GM18498 (cell line): ENCODE results near the gene RILPL1.
"Not testable (repeated sequence)": the region's sequence is repeated elsewhere in the genome, so short reads cannot be mapped to it uniquely, and the experiment has no call there.

Source experiments
- ATAC-seq: cut with Tn5 transposase; IDR thresholded peaks from one replicate; pipeline ENCODE4 v1.9.1; 2021; ENCODE audit warnings: mild to moderate bottlenecking, moderate library complexity; ENCODE audit not compliant: unreplicated experiment

Gene RILPL1

DNA sequence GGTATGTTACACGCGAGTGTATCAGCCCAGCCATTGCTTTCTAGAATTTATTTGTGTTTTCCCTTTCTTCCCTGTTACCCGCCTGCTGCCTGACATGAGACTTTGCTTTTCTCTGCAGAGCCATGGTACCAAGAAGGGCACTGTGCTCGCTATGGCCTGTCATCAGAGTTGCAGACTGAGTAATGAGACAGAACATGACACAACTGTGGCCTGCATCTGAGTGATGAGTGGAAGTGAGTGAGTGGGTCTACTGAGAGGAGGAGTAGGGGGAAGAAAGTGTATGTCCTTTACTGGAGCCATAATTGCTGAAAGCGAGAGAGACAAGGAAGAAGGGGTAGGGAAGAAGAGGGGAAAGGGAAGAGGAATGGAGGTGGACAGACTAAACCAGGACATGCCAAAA, 2.9 kb downstream of the RILPL1 start:
- ATAC-seq, result no peak

DNA sequence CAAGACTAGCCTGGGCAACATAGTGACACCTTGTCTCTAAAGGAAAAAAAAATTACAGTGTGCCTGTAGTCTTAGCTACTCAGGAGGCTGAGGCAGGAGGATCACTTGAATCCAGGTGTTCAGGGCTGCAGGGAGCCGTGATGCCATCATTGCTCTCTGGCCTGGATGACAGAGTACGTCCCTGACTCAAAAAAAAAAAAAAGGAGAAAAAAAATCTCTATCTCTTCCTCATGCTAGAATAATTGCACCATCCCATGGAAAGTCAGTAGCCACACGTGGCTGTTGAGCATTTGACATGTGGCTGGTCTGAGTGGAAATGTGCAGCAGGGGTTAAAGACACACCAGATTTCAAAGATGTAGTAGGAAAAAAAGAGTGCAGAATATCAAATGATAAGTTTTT, 3.8 kb downstream of the RILPL1 start:
- ATAC-seq, result no peak

DNA sequence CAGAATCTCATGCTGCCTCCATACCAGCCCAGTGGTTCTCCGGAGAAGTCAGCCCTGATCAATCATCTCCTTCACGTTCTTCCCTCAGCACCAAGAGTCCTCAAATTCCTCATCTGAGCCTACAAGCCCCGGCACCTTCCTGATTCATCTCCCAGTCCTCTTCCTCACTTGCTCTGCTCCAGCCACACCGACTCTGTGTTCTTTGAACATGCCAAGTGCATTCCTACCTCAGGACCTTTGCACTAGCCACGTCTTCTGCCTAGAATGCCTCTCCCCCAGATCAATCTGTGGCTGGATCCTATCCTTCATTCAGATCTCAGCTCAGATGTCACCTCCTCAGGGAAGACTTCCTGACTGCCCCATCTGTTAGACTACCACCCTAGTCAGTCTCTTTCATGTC, 4.7 kb downstream of the RILPL1 start:
- ATAC-seq, result no peak

GRCh38 chr12:123526542-123527080, 6.9 kb downstream of the RILPL1 start:
- ATAC-seq, result no peak

DNA sequence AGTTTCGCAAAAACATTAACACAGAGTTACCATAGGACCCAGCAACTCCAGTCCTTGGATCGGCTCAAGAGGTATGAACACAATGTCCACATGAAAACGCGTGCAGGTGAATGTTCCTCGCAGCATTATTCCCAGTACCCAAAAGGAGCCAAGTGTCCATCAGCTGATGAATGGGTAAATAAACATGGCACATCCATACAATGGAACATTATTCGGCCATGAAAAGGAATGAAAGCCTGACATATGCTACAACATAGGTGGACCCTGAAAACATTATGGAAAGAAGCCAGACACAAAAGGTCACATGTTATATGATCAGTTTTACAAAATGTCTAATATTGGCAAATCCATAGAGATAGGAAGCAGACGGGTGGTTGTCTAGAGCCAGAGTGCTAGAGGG, 9.1 kb downstream of the RILPL1 start:
- no peak for ATAC-seq

GRCh38 chr12:123523518-123523917, 10.0 kb downstream of the RILPL1 start:
- ATAC-seq, result no peak

GRCh38 chr12:123522164-123522563, 11.4 kb downstream of the RILPL1 start:
- no peak for ATAC-seq

DNA sequence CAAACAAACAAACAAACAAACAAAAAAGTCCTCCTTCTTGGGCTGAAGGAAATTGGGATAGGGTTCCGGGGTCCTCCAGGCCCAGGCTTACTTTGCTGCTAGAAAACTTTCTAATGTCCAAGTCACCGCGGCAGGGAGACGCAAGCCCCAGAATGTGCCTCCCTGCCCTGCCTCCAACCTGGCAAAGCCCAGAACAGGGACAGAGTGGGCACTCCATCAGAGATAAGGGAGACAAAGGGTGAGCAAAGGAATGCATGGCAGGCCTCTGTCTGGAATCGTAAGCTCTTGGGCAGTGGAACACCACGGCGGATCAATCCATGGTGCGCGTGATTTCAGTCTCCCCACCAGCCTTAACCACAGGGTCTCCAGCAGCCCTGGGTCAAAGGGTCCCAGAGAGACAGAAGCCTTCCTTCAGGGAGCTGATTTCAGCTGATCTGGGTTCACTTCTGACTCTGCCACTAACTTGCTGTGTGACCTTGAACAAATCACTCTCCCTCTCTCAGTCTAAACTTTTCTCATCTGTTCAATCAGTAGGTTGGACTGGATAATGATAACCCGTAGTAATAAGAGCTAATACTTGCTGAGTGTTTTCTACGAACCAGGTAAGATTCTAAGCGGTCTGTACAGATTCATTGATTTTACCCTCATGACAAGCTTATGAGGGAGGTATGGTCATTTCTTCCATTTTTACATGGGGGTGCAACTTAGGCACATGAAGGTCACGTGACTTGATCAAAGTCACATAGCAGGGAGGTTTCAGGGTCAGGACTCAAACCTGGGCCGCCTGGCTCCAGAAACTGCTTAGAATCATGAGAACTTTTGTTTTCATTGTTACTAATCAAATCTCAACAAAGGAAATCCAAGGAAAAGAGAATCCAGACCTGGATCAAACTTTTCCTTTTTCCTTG, 12.7 kb downstream of the RILPL1 start:
- ATAC-seq, result no peak

GRCh38 chr12:123519141-123520001, 14.1 kb downstream of the RILPL1 start:
- ATAC-seq, result no peak

- no peak for ATAC-seq
Observed at GRCh38 chr12:123516216-123516780, 17.2 kb downstream of the RILPL1 start.

- ATAC-seq, result not testable (repeated sequence)
Observed at GRCh38 chr12:123514582-123515221, 18.8 kb downstream of the RILPL1 start.

- ATAC-seq, result no peak
Observed at GRCh38 chr12:123513805-123514204, 19.7 kb downstream of the RILPL1 start.

DNA sequence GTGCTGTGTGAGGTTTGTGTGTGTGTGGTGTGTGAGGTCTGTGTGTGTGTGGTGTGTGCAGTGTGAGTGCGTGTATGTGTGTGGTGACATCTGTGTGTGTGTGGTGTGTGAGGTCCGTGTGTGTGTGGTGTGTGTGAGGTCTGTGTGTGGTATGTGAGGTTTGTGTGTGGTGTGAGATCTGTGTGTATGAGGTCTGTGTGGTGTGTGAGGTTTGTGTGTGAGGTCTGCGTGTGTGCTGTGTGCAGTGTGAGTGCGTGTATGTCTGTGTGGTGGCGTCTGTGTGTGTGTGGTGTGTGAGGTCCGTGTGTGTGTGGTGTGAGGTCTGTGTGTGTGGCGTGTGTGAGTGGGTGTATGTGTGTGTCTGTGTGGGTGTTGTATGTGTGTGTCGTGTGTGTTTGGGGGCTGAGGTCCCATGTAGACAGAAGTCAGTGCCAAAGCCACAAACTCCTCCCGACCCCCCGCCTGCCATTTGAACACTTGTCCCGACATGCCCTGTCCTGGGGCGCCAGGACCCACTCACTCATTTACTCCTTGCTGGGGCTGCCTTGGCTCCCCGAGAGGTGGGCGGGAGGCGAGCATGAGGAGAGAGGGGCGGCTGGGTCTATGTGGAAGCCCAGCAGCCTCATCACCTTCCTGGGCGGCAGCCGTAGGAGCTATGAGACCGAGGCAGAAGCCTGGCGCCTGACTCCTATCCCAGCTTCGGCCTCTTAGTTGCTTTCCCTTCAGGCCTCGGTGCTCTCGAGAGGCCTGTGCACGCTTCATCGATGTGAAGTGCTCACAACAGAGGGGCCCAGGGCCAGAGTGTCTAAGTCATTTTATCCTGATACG, 20.5 kb downstream of the RILPL1 start:
- no peak for ATAC-seq

GRCh38 chr12:123506843-123507236, 26.7 kb downstream of the RILPL1 start:
- no peak for ATAC-seq

DNA sequence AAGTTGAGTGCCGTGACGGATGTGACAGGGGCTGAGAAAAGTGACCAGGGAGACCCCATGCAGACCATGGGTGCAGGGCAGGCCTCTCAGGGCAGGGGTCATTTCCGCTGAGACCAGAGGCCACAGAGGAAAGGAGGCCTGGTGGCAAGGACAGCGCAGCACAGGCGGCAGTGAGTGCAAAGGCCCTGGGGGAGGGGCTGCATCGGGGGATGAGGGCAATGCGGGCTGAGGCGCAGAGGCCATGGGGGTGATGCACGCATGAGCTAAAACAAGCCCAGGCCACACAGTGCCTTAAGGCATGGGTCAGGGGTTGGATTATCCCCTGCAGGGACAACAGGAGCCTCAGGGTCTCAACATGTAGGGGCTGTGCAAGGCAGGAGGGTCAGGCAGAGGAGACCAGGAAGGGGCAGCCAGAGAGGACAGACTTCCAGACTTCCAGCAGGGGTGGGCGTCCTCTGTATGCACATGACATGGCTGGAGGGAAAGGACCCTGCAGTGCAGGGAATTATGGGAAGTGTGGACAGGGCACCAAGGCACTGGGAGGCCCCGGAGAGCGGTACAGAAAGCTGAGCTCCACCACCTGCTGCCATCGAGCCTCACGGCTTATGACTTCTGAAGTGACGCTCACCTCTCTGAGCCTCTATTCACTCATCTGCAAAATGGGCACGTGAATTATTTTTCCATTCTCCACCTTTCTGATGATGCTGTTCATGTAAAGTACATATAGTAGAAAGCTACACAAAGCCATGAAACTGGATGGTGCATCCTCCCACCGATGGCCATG, 27.3 kb downstream of the RILPL1 start:
- ATAC-seq, result no peak

GRCh38 chr12:123502163-123502704, 31.3 kb downstream of the RILPL1 start:
- no peak for ATAC-seq

- ATAC-seq, result no peak
Observed at GRCh38 chr12:123499332-123499731, 34.2 kb downstream of the RILPL1 start.

GRCh38 chr12:123498126-123498825, 35.2 kb downstream of the RILPL1 start:
- no peak for ATAC-seq
